ENCODE results near the gene LDHD. TPM values are rescaled to one million over a fixed set of nuclear protein-coding genes. Genes with fewer than 3 reads are reported as not detected.
"Not testable (repeated sequence)": the region's sequence is repeated elsewhere in the genome, so short reads cannot be mapped to it uniquely, and the experiment has no call there.

The LDHD gene
- total RNA-seq, 6 experiments from 2014 or later: 62.9 to 98.5 (median 90.2) TPM

GRCh38 chr16:75095204-75095621 is 21.4 kb downstream of the LDHD start:
- no peak for ATAC-seq
- intact Hi-C loops (cut with DNase I): no loop called here

DNA sequence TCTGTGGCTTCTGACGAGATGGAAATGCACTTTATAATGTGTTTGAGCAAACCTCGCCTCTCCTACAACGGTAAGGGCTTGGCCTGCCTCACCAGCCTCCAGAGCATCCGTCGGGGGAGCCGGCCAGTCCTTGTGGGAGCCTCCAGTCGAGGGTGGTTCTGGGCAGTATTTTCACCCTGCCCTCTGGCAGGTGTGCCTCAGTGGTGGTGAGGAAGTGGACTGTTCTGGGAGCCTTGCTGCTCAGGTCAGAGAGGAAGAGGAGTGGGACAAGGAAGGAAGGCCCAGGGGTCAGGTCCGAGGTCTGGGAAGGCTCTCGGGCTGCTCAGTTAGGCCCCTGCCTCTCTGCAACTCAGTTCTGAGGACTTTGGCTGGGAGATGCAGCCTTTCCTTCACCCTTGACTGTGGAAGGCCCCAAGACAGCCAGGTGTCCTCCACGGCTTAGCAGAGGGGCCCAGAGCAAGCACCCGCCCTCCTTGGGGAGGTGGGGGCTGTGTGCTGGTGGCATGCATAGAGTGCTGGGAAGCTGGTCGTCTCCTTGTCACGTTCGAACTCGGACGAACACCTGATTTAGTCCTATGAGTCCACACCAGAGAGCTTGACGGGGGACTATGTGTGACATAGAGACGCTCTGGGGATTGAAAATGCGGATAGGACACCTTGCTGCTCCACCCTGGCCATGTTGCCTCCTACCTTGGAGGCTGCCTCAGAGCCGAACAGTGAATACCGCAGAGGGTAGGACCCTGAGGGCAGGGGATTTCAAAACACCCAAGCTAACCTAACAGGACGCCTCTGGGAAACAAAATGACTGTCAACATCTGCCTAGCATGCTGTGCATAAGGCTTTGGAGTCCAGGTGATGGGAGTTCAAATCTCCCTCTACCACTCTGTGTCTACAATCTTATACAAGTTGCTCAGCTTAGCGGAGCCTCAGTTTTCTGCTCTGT is 22.7 kb downstream of the LDHD start:
- DNase-seq: no peak
- intact Hi-C loops (cut with DNase I): no loop called here
- Histone ChIP-seq H3K9me3 (no peaks in the 10 kb centered on the region), H3K4me3 (no peak overlapping the region), H3K4me1 (peaks cover 0 to 12% (median 0%) of the 10 kb centered on the region in 4 donors), H3K36me3 (no peaks in the 10 kb centered on the region), H3K27ac (no peak overlapping the region), H3K27me3 (no peaks in the 10 kb centered on the region)
- ATAC-seq: no peak
- 85% methylated on average over 4 of the region's 23 CpGs for WGBS (ENCODE audit: insufficient coverage, low coverage, low lambda C conversion rate, missing lambda C conversion rate)
- TF ChIP-seq POLR2A (IDR thresholded peaks at IDR 0.05): no peak
- TF ChIP-seq, protein P1, sequence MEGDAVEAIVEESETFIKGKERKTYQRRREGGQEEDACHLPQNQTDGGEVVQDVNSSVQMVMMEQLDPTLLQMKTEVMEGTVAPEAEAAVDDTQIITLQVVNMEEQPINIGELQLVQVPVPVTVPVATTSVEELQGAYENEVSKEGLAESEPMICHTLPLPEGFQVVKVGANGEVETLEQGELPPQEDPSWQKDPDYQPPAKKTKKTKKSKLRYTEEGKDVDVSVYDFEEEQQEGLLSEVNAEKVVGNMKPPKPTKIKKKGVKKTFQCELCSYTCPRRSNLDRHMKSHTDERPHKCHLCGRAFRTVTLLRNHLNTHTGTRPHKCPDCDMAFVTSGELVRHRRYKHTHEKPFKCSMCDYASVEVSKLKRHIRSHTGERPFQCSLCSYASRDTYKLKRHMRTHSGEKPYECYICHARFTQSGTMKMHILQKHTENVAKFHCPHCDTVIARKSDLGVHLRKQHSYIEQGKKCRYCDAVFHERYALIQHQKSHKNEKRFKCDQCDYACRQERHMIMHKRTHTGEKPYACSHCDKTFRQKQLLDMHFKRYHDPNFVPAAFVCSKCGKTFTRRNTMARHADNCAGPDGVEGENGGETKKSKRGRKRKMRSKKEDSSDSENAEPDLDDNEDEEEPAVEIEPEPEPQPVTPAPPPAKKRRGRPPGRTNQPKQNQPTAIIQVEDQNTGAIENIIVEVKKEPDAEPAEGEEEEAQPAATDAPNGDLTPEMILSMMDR (IDR thresholded peaks at IDR 0.05): no peak

More at GRCh38 chr16:75095204-75095621, 21.4 kb downstream of the LDHD start:
- Histone ChIP-seq H3K4me1 (peaks cover 0 to 12% (median 0%) of the 10 kb centered on the region in 4 donors), H3K9me3 (no peaks in the 10 kb centered on the region), H3K27me3 (no peaks in the 10 kb centered on the region), H3K27ac (no peak overlapping the region), H3K36me3 (no peaks in the 10 kb centered on the region), H3K4me3 (no peak overlapping the region)
- DNase-seq: no peak
- TF ChIP-seq POLR2A (IDR thresholded peaks at IDR 0.05): no peak
- TF ChIP-seq, protein P1 (IDR thresholded peaks at IDR 0.05): no peak
- WGBS (ENCODE audit: insufficient coverage, low coverage, low lambda C conversion rate, missing lambda C conversion rate): 96% methylated on average over 8 of the region's 14 CpGs

DNA sequence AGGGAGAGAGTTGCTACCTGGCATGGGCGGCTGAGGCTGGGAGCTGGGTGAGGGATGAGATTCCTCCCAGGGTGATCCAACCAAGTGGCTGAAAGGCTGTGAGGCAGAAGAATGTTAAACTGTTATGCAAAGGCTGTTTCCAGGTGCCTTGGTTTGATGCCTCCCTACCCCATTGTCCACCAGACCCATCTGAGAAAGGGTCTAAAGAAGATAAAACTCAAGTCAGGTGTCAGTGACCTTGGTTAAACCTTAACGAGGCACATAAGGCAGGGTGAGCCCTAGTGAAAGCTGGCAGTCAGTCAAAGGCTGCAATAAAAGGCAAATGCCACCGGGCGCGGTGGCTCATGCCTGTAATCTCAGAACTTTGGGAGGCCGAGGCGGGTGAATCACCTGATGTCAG is 23.8 kb downstream of the LDHD start:
- no peak overlapping the region for H3K4me3 ChIP-seq
- TF ChIP-seq POLR2A (IDR thresholded peaks at IDR 0.05): no peak
- TF ChIP-seq, protein P1 (IDR thresholded peaks at IDR 0.05): no peak

DNA sequence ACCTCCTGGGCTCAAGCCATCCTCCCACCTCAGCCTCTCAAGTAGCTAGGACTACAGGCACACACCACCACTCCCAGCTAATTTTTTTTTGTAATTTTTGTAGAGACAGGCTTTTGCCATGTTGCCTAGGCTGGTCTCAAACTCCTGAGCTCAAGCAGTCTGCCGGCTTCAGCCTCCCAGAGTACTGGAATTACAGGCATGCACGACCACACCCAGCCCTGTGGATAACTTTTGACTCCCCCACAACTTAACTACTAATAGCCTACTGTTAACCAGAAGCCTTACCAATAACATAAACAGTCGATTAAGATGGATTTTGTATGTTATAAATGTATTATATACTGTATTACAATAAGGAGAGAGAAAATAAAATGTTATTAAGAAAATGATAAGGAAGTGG is 25.0 kb downstream of the LDHD start:
- intact Hi-C loops (cut with DNase I); H3K36me3 ChIP-seq; H3K27ac ChIP-seq; H3K27me3 ChIP-seq; H3K4me3 ChIP-seq; DNase-seq; H3K9me3 ChIP-seq; ATAC-seq: not testable (repeated sequence)
- WGBS (ENCODE audit: insufficient coverage, low coverage, low lambda C conversion rate, missing lambda C conversion rate): 86% methylated on average over 3 of the region's 3 CpGs
- H3K4me1 ChIP-seq: peaks cover 0 to 27% (median 6%) of the 10 kb centered on the region in 4 donors

More for the DNA sequence above, 23.8 kb downstream of the LDHD start:
- Histone ChIP-seq H3K27ac (no peak overlapping the region), H3K36me3 (no peaks in the 10 kb centered on the region), H3K4me1 (peaks cover 0 to 18% (median 2%) of the 10 kb centered on the region in 4 donors), H3K27me3 (no peaks in the 10 kb centered on the region), H3K9me3 (no peaks in the 10 kb centered on the region)
- ATAC-seq: peak; percentile 60 to 88 (median 77)
- WGBS (ENCODE audit: insufficient coverage, low coverage, low lambda C conversion rate, missing lambda C conversion rate): 37% methylated on average over 7 of the region's 7 CpGs
- intact Hi-C loops (cut with DNase I): no loop called here
- DNase-seq: no peak

DNA sequence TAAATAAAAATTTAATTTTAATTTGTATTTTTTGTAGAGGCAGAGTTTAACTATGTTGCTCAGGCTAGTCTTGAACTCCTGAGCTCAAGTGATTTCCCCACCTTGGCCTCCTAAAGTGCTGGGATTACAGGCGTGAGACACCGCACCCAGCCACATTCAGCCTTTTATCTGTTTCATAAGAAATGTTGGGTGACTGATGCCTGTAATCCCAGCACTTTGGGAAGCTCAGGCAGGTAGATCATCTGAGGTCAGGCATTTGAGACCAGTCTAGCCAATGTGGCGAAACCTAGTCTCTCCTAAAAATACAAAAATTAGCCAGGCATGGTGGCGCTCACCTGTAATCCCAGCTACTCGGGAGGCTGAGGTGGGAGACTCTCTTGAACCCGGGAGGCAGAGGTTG is 25.7 kb downstream of the LDHD start:
- H3K27me3 ChIP-seq; H3K9me3 ChIP-seq; DNase-seq; H3K27ac ChIP-seq; intact Hi-C loops (cut with DNase I); H3K36me3 ChIP-seq; H3K4me3 ChIP-seq: not testable (repeated sequence)
- peak in 1 of 4 donors; percentile 35 for ATAC-seq
- peaks cover 0 to 27% (median 6%) of the 10 kb centered on the region in 4 donors for H3K4me1 ChIP-seq
- WGBS (ENCODE audit: insufficient coverage, low coverage, low lambda C conversion rate, missing lambda C conversion rate): 62% methylated on average over 6 of the region's 6 CpGs
